ENCODE measurements around the gene TMEM115. TPM values are rescaled to one million over a fixed set of nuclear protein-coding genes. Genes with fewer than 3 reads are reported as not detected.

TMEM115 gene
- total RNA-seq, 4 donors from 2014 or later: 24.2 to 41.6 (median 30.6) TPM

- Histone ChIP-seq H3K4me3 (no peak overlapping the region), H3K9me3 (no peaks in the 10 kb centered on the region), H3K27ac (peak overlapping the region in 1 of 4 donors; percentile 34), H3K4me1 (peaks cover 7 to 12% (median 11%) of the 10 kb centered on the region in 3 donors), H3K36me3 (no peaks in the 10 kb centered on the region), H3K27me3 (peaks cover 0 to 18% (median 0%) of the 10 kb centered on the region in 4 donors)
- WGBS, 2 donors: 29% methylated on average over 5 of the region's 12 CpGs; no CpG with 5 or more reads in 1 of the 2 donors
- intact Hi-C loops (cut with DNase I): no loop called here
- no peak for TF ChIP-seq CTCF (IDR thresholded peaks at IDR 0.05)
- no peak for TF ChIP-seq POLR2A (IDR thresholded peaks at IDR 0.05)
- DNase-seq: no peak
These were observed 31.3 kb upstream of the TMEM115 start for GRCh38 chr3:50390508-50391224.

- Histone ChIP-seq H3K27me3 (peaks cover 0 to 6% (median 0%) of the 10 kb centered on the region in 4 donors), H3K36me3 (no peaks in the 10 kb centered on the region), H3K4me3 (no peak overlapping the region), H3K27ac (no peak overlapping the region), H3K4me1 (peaks cover 7 to 12% (median 11%) of the 10 kb centered on the region in 3 donors), H3K9me3 (no peaks in the 10 kb centered on the region)
- TF ChIP-seq POLR2A (IDR thresholded peaks at IDR 0.05) (no peak), CTCF (IDR thresholded peaks at IDR 0.05) (no peak)
- DNase-seq: no peak
- 82 to 88% methylated on average over 5 to 6 of the region's 6 CpGs for WGBS, 2 donors
- intact Hi-C loops (cut with DNase I): no loop called here
These were observed 30.1 kb upstream of the TMEM115 start for GRCh38 chr3:50389414-50389767.

GRCh38 chr3:50388720-50389413 is 29.5 kb upstream of the TMEM115 start:
- no peak for DNase-seq
- peaks cover 7 to 12% (median 11%) of the 10 kb centered on the region in 3 donors for H3K4me1 ChIP-seq
- H3K4me3 ChIP-seq: no peak overlapping the region
- no peaks in the 10 kb centered on the region for H3K9me3 ChIP-seq
- peaks cover 0 to under 1% (median 0%) of the 10 kb centered on the region in 4 donors for H3K27me3 ChIP-seq
- no peak overlapping the region for H3K27ac ChIP-seq
- intact Hi-C loops (cut with DNase I): no loop called here
- no peak for TF ChIP-seq POLR2A (IDR thresholded peaks at IDR 0.05)
- H3K36me3 ChIP-seq: no peaks in the 10 kb centered on the region
- 83% methylated on average over 18 of the region's 22 CpGs; no CpG with 5 or more reads in 1 of the 2 donors for WGBS, 2 donors

GRCh38 chr3:50388016-50388719 is 28.8 kb upstream of the TMEM115 start:
- intact Hi-C loops (cut with DNase I): no loop called here
- WGBS, 2 donors: 54 to 77% methylated on average over 8 to 16 of the region's 25 CpGs
- TF ChIP-seq CTCF (IDR thresholded peaks at IDR 0.05) (peak in 1 of 6 experiments; percentile 9), POLR2A (IDR thresholded peaks at IDR 0.05) (no peak)

GRCh38 chr3:50385754-50386153 is 26.4 kb upstream of the TMEM115 start:
- 84 to 90% methylated on average over 7 to 11 of the region's 13 CpGs for WGBS, 2 donors
- Histone ChIP-seq H3K27ac (no peak overlapping the region), H3K9me3 (no peaks in the 10 kb centered on the region), H3K27me3 (no peaks in the 10 kb centered on the region), H3K4me3 (no peak overlapping the region), H3K36me3 (no peaks in the 10 kb centered on the region), H3K4me1 (peaks cover 2 to 6% (median 5%) of the 10 kb centered on the region in 3 donors)
- DNase-seq: no peak
- intact Hi-C loops (cut with DNase I): no loop called here
- TF ChIP-seq CTCF (IDR thresholded peaks at IDR 0.05) (no peak), POLR2A (IDR thresholded peaks at IDR 0.05) (no peak)

More at GRCh38 chr3:50388016-50388719, 28.8 kb upstream of the TMEM115 start:
- Histone ChIP-seq H3K4me3 (no peak overlapping the region), H3K36me3 (no peaks in the 10 kb centered on the region), H3K4me1 (peaks cover 7 to 12% (median 11%) of the 10 kb centered on the region in 3 donors), H3K27ac (no peak overlapping the region), H3K27me3 (no peaks in the 10 kb centered on the region), H3K9me3 (no peaks in the 10 kb centered on the region)
- DNase-seq: no peak
